ENCODE measurements around the gene MARCHF10. TPM values are rescaled to one million over a fixed set of nuclear protein-coding genes. Genes with fewer than 3 reads are reported as not detected.

The MARCHF10 gene
- total RNA-seq, 1 experiment from 2014 or later: not detected

DNA sequence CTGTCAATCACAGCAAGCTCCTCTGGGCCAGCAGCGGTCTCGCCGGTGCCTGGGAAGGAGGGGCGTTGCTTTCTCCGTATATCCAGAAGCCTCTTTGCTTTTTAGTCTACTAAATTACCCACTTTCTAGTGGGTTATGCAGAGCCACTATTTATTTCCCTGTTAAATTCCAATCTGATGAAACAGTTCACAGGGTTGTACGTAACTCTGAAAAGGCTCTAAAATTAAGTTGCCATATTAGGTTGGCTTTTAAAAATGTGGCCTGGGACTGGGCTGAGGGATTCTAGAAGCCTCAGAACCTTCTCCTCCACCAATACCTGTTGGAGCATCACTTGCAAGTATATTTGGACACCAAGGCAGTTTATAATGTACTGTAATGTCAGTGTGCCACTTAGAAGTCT, 27.2 kb downstream of the MARCHF10 start:
- Histone ChIP-seq H3K27me3 (ENCODE audit: insufficient read depth, low read length) (no peaks in the 10 kb centered on the region), H3K9me3 (ENCODE audit: control insufficient read depth in 1 of 2, insufficient read depth in 1 of 2, low read depth in 1 of 2, low read length in 2 of 2) (no peaks in the 10 kb centered on the region), H3K9ac (ENCODE audit: low read length) (no peak overlapping the region), H3K27ac (ENCODE audit: low read depth, low read length) (no peak overlapping the region), H3K4me2 (ENCODE audit: low read length) (no peak overlapping the region), H3K4me3 (replicated peaks in 1 of 2; ENCODE audit: low read depth in 1 of 2, low read length in 2 of 2) (no peak overlapping the region), H4K20me1 (ENCODE audit: insufficient read depth) (no peaks in the 10 kb centered on the region), H3K36me3 (ENCODE audit: control insufficient read depth in 1 of 2, insufficient read depth in 2 of 2, low read length in 2 of 2) (no peaks in the 10 kb centered on the region), H3K79me2 (ENCODE audit: insufficient read depth, low read length) (no peaks in the 10 kb centered on the region), H3K9me2 (ENCODE audit: insufficient read depth) (no peaks in the 10 kb centered on the region), H3K4me1 (ENCODE audit: control insufficient read depth in 1 of 2, insufficient read depth in 2 of 2, low read length in 2 of 2) (peaks cover 11 to 16% of the 10 kb centered on the region in 2 experiments), H2AFZ (ENCODE audit: low read depth, low read length, poor library complexity, severe bottlenecking) (no peak overlapping the region)
- POLR2A ChIA-PET: no interaction called here
- RAD21 ChIA-PET (ENCODE audit: low non-redundant PET in 1 of 2, low total read pairs in 2 of 2, uncharacterized antibody in 2 of 2, unreplicated experiment in 2 of 2): no interaction called here
- CTCF ChIA-PET: no interaction called here
- no peak for DNase-seq (ENCODE audit: low read depth, low spot score)
- TF ChIP-seq JUND (IDR thresholded peaks at IDR 0.05) (no peak), EGR1 (IDR thresholded peaks at IDR 0.05; ENCODE audit: low read depth) (no peak), FOSL1 (IDR thresholded peaks at IDR 0.05; ENCODE audit: low read depth) (no peak), TCF7L2 (IDR thresholded peaks at IDR 0.05; ENCODE audit: borderline replicate concordance, extremely low read depth, insufficient read depth, insufficient read length) (no peak), ZNF274 (IDR thresholded peaks at IDR 0.05; ENCODE audit: low read depth, low read length) (no peak), CEBPB (IDR thresholded peaks at IDR 0.05; ENCODE audit: low read depth) (no peak)
- intact Hi-C loops (cut with micrococcal nuclease): no loop called here
- no TSS peak for BruUV-seq (replicated peaks)
- ATAC-seq: no peak

DNA sequence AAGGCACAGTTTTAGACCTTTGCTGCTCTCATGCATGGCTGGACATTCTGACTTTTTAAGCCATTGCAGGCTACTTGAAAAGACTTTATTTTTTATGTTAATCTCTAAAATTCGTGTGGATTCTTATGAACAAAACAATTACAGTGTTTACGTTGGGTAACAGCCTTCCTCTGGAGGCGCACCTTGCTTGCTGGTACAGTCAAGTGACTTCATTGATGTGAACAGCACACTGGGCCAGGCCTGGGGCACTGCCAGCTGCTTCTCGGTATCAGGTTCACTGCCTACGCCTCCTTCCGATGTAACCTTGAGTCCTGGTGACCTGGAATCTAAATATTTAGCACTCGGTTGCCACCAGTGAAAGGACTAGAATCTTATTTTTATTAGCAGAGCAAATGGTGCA, 27.8 kb downstream of the MARCHF10 start:
- no peak overlapping the region for H3K4me2 ChIP-seq (ENCODE audit: low read length)
- H3K27ac ChIP-seq (ENCODE audit: low read depth, low read length): no peak overlapping the region
- DNase-seq (ENCODE audit: low read depth, low spot score): no peak
- intact Hi-C loops (cut with micrococcal nuclease): no loop called here
- no peaks in the 10 kb centered on the region for H4K20me1 ChIP-seq (ENCODE audit: insufficient read depth)
- BruUV-seq (replicated peaks): no TSS peak
- ChIA-PET POLR2A (no interaction called here), CTCF (no interaction called here), RAD21 (ENCODE audit: low non-redundant PET in 1 of 2, low total read pairs in 2 of 2, uncharacterized antibody in 2 of 2, unreplicated experiment in 2 of 2) (no interaction called here)
- no peaks in the 10 kb centered on the region for H3K9me3 ChIP-seq (ENCODE audit: control insufficient read depth in 1 of 2, insufficient read depth in 1 of 2, low read depth in 1 of 2, low read length in 2 of 2)
- H3K4me3 ChIP-seq (replicated peaks in 1 of 2; ENCODE audit: low read depth in 1 of 2, low read length in 2 of 2): no peak overlapping the region
- H3K27me3 ChIP-seq (ENCODE audit: insufficient read depth, low read length): no peaks in the 10 kb centered on the region
- no peak for ATAC-seq
- TF ChIP-seq POLR2AphosphoS5 (IDR thresholded peaks at IDR 0.05; ENCODE audit: low read depth, low read length): no peak
- TF ChIP-seq EZH2phosphoT487 (IDR thresholded peaks at IDR 0.05; ENCODE audit: borderline replicate concordance): no peak
- no peak for TF ChIP-seq FOSL1 (IDR thresholded peaks at IDR 0.05; ENCODE audit: low read depth)
- TF ChIP-seq EZH2 (IDR thresholded peaks at IDR 0.05): no peak
- no peak for TF ChIP-seq JUND (IDR thresholded peaks at IDR 0.05)
- no peak for TF ChIP-seq RAD21 (IDR thresholded peaks at IDR 0.05; ENCODE audit: low read depth)
- TF ChIP-seq ZNF274 (IDR thresholded peaks at IDR 0.05; ENCODE audit: low read depth, low read length): no peak
- peaks cover 11 to 16% of the 10 kb centered on the region in 2 experiments for H3K4me1 ChIP-seq (ENCODE audit: control insufficient read depth in 1 of 2, insufficient read depth in 2 of 2, low read length in 2 of 2)
- no peaks in the 10 kb centered on the region for H3K9me2 ChIP-seq (ENCODE audit: insufficient read depth)
- H3K9ac ChIP-seq (ENCODE audit: low read length): no peak overlapping the region
- H2AFZ ChIP-seq (ENCODE audit: low read depth, low read length, poor library complexity, severe bottlenecking): peak overlapping the region; percentile 13
- no peaks in the 10 kb centered on the region for H3K79me2 ChIP-seq (ENCODE audit: insufficient read depth, low read length)
- no peaks in the 10 kb centered on the region for H3K36me3 ChIP-seq (ENCODE audit: control insufficient read depth in 1 of 2, insufficient read depth in 2 of 2, low read length in 2 of 2)
